NCI-H446 treated with DMSO at 0.1 percent for 48 hours (cell line): ENCODE measurements around the gene ANKS1B.
"Not testable (repeated sequence)": the region's sequence is repeated elsewhere in the genome, so short reads cannot be mapped to it uniquely, and the experiment has no call there.

ENCODE experiments used
- DNase-seq: peaks from one replicate; lab custom pipeline; 2025; lab: John Stamatoyannopoulos, UW

ANKS1B gene

DNA sequence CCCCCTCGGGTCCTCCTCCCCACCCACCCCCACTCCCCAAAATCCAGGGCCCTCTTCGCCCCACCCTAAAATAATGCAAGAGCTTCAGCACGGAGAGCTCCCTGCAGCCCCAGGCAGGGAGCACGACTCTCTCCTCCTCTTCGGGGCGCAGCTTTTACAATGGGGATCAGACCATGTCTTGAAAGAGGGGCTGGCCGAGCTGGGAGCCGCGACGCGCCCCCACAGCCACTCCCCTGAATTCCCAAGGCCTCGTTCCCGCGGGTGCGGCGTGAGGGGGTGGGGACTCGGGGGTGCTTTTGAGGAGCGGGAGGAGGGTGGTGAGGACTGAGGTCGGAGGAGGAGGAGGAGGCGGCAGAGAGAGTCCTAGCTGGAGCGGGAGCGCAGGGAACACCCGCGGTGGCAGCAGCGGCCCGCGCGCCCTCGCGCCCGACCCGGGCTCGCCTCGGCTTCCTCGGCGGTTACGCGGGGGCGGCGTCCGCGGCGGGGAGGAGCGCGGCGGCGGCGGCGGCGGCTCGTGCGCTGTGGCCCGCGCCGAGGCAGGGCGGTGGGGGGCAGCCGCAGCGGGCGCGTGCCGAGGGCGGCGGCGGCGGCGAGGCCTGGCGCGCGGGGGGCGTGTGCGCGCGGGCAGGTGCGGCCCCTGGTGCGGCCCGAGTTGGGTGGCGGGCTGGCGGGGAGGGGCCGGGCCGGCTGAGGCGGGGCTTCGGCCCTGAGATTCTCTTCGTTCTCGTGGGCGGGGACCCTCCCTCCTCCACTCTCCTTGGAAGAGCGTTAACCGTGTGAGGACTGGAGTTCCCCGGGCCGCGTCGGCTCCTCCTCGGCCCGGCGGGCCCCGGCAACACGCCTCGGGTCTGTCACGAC lies at the start of gene ANKS1B:
TSS of gene ANKS1B (minus strand) at position 666 of the 858 bp plus-strand sequence. CDS start 699 bp downstream, outside the sequence.
- peak; percentile 66 for DNase-seq

DNA sequence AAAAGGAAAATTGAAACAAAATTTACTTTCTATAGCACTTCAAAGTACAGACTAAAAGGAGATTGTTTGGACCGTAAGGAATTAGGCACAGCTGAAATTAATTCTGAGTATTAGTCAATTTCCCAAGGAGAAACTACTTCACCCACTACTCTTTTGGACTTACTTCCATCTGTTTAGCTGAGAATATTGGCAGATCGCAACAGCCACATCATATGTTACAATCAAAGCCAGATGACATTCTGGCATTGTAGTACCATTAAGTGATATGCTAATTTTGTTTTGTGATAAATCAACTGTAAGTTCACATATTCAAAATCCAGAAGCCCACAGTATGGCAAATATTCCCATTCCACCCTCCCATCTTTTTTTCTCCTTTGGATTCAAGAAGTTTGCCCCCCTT lies 47.1 kb upstream of the ANKS1B start:
- DNase-seq = peak; percentile 79

DNA sequence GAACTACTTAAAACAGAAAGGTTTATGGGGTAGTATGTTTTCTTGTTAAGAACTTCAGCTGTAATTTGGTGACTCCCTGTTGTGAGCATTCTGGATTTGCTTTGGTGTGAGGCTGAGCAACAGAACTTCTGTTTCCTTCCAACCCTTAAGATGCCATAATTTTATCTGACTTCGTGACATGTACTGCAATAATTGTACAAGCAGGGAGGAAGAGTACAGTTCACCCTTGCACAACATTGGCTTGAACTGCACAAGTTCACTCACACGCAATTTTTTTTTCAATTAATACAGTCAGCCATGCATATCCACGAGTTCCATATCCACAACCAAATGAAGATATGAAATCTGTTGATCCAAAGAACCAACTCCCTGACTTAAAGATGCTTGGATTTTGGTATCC lies 42.9 kb upstream of the ANKS1B start:
- DNase-seq = no peak

DNA sequence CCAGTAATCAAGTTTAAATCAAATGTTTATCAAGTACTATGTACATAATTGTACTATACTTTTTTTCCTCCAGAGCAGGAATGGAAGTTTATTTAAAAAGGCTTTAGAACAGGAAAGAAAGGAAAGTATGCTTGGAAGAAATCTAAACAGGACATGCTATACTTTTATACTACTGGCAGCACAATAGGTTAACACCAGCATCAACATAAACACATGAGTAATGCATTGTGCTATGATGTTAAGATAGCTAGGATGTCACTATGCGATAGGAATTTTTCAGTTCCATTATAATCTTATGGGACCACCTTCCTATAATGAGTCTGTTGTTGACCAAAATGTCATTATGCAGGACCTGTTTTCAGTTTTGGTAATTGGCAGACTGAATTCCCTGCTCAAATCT lies 41.5 kb upstream of the ANKS1B start:
- no peak for DNase-seq

DNA sequence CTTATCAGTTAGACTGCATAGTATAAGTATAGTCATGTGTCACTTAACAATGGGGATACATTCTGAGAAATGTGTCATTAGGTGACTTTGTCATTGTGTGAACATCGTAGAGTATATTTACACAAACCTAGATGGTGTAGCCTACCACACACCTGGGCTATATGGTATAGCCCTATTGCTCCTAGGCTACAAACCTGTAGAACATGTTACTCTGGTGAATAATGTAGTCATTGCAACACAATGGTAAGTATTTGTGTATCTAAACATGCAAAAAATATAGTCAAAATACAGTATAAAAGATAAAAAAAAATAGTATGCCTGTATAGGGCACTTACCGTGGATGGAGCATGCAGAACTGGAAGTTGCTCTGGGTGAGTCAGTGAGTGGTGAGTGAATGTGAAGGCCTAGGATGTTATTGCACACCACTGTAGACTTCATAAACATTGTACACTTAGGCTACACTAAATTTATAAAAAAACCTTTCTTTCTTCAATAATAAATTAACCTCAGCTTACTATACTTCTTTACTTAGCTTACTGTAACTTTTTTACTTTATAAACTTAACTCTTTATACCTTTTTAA lies 40.3 kb upstream of the ANKS1B start:
- DNase-seq = no peak

DNA sequence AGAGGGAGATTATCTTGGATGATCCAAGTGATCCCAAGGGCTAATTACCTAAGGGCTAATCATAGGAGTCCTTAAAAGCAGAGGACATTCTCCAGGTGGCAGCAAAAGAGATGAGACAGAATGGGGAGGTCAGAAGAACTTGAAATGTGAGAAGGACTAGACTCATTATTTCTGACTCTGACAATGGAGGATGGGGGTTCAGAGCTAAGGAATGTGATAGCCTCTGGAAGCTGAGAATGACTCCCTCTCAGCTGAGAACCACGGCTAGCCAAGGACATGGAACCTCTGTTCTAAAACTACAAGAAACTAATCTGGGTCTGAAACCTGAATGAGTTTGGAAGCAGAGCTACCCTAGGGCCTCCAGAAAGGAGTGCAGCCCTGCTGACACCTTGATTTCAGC lies 35.6 kb upstream of the ANKS1B start:
- DNase-seq = no peak

DNA sequence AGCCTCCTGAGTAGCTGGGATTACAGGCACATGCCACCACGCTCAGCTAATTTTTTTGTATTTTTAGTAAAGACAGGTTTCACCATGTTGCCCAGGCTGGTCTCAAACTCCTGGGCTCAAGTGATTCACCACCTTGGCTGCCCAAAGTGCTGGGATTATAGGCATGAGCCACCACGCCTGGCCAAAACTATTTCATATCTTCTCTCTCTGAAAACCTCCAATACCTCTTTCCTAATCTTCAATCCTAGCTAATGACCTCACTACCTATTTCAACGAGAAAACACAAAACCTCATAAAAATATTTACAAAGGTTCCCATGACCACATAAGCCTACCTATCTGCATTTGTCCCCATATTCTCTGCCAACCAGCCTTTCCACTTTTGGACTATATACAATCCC lies 32.3 kb upstream of the ANKS1B start:
- DNase-seq = no peak

DNA sequence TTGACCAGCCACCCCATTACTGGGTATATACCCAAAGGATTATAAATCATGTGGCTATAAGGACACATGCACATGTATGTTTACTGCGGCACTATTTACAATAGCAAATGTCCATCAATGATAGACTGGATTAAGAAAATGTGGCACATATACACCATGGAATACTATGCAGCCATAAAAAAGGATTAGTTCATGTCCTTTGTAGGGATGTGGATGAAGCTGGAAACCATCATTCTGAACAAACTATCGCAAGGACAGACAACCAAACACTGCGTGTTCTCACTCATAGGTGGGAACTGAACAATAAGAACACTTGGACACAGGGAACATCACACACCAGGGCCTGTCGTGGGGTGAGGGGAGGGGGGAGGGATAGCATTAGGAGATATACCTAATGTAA lies 31.6 kb upstream of the ANKS1B start:
- DNase-seq = not testable (repeated sequence)

DNA sequence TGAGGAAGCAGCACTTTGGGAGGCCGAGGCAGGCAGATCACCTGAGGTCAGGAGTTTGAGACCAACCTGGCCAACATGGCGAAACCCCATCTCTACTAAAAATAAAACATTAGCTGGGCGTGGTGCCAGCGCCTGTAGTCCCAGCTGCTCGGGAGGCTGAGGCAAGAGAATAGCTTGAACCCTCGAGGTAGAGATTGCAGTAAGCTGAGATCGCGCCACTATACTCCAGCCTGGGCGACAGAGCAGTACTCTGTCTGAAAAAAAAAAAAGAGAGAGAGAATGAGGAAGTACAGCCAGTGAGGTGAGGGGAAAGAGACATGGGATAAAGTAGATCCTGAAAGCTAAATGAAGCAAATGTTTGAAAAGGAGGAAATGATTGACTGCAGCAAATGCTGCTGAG lies 21.1 kb upstream of the ANKS1B start:
- not testable (repeated sequence) for DNase-seq

DNA sequence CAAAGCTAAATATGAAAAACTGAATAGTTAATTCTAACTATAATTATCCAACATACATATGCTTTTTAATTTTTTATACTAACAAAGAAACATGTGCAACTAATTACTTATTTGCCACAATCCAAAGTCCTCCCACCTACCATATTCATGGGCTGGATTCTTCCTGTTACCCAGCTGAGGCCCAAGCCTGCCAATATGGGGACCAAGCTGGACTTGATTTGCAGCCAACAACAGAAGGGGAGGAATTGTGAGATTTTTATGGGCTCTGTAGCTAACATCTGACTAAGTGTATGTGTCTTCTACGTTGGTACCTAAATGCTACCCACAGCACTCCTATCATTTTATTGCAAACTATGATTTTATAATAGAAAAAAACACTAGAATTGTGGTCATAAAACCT lies 13.1 kb upstream of the ANKS1B start:
- peak; percentile 63 for DNase-seq

DNA sequence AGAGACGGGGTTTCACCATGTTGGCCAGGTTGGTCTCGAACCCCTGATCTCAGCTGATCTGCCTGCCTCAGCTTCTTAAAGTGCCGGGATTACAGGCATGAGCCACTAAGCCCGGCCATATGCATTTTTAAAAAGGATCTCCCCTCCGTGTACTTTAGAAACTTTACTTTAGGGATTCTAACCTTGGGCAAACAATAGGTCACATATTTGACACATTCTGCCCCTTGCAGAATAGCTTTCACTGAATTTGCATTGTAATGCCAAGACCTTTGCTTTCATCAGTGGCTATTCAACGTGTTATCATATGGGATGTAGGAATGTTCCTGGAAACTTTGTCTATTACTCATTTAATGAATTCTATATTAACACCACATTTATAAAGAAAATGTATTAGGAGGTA lies 11.4 kb upstream of the ANKS1B start:
- no peak for DNase-seq

DNA sequence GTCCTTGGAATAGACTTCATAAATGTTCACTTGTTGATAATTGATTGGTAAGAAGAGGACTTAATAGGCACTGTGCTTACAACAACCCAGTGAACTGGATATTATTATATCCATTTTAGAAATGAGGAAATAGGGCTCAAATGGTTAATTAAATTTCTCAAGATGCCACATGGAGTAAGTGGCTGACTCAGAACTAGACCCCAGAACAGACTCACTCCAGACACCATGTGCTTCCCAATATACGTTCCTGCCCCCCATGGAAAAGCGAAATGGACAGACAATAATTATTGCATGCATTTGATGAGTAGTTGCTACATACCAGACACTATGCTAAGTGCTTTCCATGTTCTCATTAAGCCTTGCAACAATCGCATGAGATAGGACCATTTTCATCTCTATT lies 895 bp upstream of the ANKS1B start:
- DNase-seq = no peak

DNA sequence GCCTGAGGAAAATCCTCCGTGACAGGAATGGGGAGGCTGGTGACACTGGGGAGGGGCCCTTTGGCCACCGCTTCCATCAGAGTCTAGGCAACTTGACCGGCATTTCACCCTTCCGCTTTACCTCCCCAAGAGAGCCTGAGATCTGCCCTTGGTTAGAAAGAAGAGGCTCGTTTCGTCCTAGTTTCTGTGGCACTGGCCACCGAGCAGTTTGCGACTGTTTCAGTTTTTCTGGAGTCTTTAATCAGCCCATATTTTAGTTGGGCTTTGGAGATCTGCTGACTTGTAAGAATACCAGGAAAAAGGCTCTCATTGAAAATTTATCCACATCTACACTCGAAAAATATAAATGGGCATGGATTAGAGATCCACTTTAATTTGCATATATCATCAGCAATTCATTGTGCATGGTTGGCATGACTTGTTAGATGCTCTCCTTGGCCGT lies 414 bp upstream of the ANKS1B start:
- no peak for DNase-seq

DNA sequence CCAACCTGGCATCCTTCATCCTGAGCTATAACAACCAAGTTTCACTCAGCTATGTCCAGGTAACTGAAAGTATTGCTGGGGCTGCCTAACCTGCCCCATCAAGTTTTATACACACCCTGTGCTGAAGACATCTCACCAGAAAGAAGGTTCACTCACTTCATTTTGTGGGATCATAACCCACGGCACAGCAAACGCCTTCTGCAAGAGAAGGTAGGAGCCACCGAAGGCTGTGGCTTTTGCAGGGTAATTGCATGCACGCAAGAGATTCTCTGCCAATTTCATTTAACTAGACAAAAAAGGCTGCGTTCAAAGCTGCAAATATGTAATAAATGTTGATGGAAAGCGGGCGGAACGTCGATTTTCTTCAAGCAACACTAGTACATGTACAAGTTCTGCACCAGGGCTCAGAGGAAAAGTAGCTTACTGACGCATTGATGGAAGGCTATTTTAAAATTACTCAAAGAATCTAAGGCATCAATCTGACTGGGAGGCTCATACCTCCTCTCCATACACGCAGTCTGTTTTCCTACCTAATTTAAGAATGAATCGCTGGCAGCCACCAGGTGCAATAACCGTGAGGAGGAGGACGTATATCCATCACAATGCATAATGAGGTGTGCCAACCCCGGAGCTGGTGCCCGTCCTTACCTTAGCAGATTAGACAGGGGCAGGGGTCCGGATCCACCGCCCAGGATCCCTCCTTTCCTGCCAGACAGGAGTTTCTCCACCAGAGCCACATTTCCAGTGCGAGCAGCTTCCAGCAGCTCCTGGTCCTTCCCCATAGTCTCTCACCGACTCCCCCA lies 1.1 kb downstream of the ANKS1B start:
- DNase-seq = no peak

DNA sequence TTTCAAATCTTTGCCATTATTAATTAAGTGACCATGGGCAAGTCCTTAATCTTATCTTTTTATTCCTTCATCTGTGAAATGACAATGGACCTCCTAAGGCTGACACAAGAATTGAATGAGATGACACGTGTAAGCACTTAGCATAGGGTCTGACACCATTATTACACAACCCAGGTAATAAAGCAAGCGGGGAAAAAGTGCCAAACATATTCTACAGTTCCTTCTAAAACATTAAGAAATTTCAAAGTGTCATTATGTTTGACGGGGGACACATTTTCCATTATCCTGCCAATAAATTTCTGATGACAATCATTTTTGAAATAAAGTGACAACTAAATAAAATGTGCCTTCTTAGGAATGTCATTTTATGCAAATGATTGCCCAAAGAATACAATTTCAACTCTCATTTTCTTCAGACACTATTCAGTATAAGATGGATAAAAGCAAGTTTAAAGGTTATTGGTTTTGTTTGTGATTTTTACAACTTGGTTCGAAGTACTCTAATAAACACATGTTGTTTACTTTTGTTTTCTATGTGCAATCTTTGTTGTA lies 3.0 kb downstream of the ANKS1B start:
- DNase-seq = no peak

DNA sequence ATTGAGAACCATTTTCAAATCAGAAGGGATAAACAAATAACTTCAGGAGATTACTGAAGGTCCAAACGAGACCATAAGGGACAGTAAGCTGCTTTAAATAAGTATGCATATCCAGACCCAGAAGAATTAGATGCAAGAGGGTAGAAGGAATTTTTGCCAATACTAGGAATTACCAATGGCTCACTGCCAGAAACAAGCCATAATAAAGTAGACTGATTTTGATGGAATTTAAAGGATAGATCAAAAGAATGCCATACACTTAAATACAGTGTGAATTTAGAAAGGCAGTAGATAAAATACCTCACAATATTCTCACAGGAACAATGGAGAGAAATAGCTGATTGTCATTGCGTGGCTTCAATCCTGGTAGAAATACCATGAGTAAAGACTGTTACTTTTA lies 5.3 kb downstream of the ANKS1B start:
- DNase-seq = no peak

DNA sequence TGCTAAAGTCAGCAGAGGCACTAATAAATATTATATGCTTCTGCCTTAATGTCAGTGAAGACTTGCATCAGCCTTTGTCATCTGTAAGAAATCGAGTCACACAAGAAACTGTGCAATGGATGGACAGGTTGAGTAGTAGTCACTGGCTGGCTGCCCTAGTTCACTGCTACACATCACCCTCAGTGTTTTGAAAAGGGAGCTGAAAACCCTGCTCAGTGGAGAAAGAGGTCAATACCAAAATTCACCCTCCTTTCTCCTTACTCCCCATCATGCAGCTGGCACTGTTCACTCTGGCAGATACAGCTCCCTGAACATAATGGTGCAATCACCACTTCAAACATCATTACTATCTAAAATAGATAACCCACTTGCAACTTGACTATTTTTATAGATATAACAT lies 6.6 kb downstream of the ANKS1B start:
- DNase-seq = no peak

DNA sequence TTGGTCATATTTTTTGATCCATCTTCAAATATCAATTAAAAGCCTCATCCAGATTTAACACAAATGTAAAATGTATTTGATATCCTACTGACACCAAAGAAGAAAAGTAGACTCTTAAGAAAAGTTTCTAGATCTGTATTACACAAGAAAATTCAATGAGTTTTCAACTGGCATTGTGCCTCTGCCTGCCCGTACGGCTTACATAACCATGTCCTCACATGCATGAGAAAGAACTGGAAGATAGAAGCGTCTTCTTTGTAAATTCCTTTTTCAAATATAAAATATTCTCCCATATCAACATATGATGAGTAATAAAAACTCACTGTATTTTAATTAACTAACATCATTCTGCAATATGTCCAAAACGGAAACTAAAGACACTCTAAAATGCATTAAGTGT lies 7.2 kb downstream of the ANKS1B start:
- DNase-seq = no peak

DNA sequence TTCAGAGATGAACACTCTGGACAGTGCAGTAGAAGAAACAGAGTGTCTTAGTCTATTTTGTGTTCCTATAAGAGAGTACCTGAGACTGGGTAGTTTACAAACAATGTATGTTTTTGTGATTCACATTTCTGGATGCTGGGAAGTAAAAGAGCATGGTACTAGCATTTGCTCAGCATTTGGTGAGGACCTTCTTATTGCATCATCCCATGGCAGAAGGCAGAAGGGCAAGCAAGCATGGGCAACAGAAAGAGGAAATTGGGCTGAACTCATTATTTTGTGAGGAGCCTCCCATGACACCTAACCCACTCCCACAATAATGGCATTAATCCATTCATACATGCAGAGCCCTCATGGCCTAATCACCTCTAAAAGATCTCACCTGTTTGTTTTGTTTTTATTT lies 8.0 kb downstream of the ANKS1B start:
- DNase-seq = no peak

DNA sequence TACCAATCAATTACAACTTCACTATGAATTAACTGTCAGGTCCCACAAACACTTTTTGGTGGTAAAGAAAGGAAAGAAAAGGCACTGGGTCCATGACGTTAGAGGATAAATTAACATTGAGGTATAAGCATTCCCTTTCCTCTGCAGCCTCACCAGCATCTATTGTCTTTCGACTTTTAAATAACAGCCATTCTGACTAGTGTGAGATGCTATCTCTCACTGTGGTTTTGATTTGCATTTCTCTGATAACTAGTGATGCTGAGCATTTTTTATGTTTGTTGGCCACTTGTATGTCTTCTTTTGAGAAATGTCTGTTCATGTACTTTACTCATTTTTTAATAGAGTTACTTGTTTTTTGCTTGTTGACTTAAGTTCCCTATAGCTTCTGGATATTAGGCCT lies 9.4 kb downstream of the ANKS1B start:
- no peak for DNase-seq

DNA sequence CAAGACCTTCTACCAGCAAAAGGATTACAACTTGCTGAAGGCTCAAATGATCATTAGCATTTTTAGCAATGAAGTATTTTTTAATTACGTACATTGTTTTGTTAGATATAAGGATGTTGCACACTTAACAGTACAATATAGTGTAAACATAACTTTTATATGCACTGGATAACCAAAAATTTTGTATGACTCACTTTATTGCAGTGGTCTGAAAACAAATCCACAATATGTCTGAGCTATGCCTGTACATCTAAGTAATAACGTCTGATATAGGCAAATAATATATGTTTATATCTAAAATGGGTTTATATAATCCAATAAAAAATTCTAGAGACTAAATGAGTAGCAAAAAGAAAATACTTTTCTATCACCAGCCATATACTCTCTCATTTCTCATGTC lies 10.6 kb downstream of the ANKS1B start:
- no peak for DNase-seq

DNA sequence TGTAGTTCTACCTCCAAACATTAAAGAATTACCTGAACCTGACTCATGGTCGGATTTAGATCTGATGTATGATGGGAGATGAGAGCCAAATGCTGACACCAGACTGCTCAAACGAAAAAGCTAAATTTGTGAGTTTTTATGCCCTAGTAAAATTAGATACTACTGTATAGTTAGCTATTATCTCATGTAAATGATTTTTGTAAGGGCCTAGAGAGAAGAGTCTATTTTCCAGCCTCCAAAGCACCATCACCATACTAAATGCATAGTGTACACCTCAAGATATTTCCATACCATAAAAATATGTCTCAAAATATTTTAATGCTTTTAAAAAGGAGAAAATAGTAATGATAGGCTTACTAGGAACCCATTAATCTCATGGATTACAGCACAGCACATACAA lies 18.3 kb downstream of the ANKS1B start:
- DNase-seq = no peak

DNA sequence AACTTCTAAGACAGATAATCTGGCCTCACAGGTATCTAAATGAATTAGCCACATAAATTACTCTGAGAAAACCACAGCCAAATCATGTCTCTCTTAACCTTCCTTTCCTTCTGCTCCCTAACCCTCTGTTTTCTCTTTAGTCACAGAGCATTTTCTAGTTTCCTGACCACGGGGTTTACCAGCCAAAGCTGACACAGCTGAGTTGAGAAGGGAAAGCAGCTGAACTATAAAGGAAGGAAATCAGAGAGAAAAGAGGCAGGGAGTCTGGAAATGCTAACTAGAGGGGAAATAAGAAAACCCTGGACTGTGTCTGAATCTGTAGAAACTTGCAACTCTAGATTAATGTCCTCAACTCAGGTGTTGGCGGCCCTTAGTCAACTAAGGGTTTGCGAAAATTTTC lies 24.4 kb downstream of the ANKS1B start:
- DNase-seq = peak; percentile 63
